HEK293 (cell line): ENCODE results near the gene AK3.

ENCODE experiments used
- CTCF ChIA-PET: fragments of 350-600 bp; formaldehyde crosslinking; extraction: SDS; loops from one replicate; lab custom pipeline; 2021; ENCODE audit warnings: antibody characterized with exemption; lab: Yijun Ruan, JAX
- POLR2A ChIA-PET: fragments of 300-600 bp; formaldehyde crosslinking; extraction: SDS; loops from one replicate; lab custom pipeline; 2020; ENCODE audit warnings: antibody characterized with exemption, inconsistent platforms; lab: Yijun Ruan, JAX
- H3K27ac ChIP-seq: fragments of 200-500 bp; sonication (Bioruptor generic); 2 replicates; pipeline ENCODE4 v1.5.1; 2014; ENCODE audit warnings: low read depth, low read length, control low read depth, inconsistent platforms; ENCODE audit errors: extremely low read depth
- H3K36me3 ChIP-seq, 2 experiments: fragments of 200-500 bp in 1 of 2; sonication (Bioruptor generic) in 1 of 2; 1 replicate in 1 of 2; 2 replicates in 1 of 2; pipeline ENCODE4 v1.5.1; 2014 to 2017; ENCODE audit warnings: inconsistent platforms in 2 of 2, low read length in 2 of 2; ENCODE audit not compliant: control insufficient read depth in 2 of 2, insufficient read depth in 1 of 2
- H3K4me1 ChIP-seq: fragments of 200-500 bp; sonication (Bioruptor generic); 2 replicates; pipeline ENCODE4 v1.5.1; 2014; ENCODE audit warnings: mild to moderate bottlenecking, low read length, inconsistent platforms; ENCODE audit not compliant: control insufficient read depth, insufficient read depth
- H3K4me3 ChIP-seq: 2 replicates; pipeline ENCODE4 v1.5.1; 2011; ENCODE audit warnings: low read depth, mild to moderate bottlenecking, control low read depth, low read length, moderate library complexity
- H3K9me3 ChIP-seq: fragments of 200-500 bp; sonication (Bioruptor generic); 2 replicates; pipeline ENCODE4 v1.5.1; 2014; ENCODE audit warnings: low read depth, low read length, inconsistent platforms; ENCODE audit not compliant: control insufficient read depth, insufficient read depth
- FEZF1 ChIP-seq: fragments of 450-650 bp; formaldehyde crosslinking; IDR thresholded peaks from 2 replicates; pipeline ENCODE4 v1.5.1; 2016; ENCODE audit warnings: missing biosample characterization, missing genetic modification characterization
- IKZF3 ChIP-seq: fragments of 450-650 bp; IDR thresholded peaks from 2 replicates; pipeline ENCODE4 v1.5.0; 2018; ENCODE audit warnings: missing biosample characterization, mild to moderate bottlenecking, missing genetic modification characterization, moderate library complexity
- OVOL3 ChIP-seq: fragments of 450-650 bp; formaldehyde crosslinking; IDR thresholded peaks from 2 replicates; pipeline ENCODE4 v1.5.1; 2016; ENCODE audit warnings: missing biosample characterization, missing genetic modification characterization
- SCRT2 ChIP-seq: fragments of 450-650 bp; formaldehyde crosslinking; IDR thresholded peaks from 2 replicates; pipeline ENCODE4 v1.5.1; 2016; ENCODE audit warnings: missing biosample characterization, missing genetic modification characterization
- TCF7L2 ChIP-seq: IDR thresholded peaks from 2 replicates; pipeline ENCODE4 v1.6.1; 2011; ENCODE audit warnings: low read depth, mild to moderate bottlenecking, inconsistent platforms, low read length, moderate library complexity, borderline replicate concordance
- ZFHX2 ChIP-seq: fragments of 450-650 bp; formaldehyde crosslinking; conservative IDR thresholded peaks from 2 replicates; pipeline ENCODE4 v1.5.1; 2016; ENCODE audit warnings: missing biosample characterization, missing genetic modification characterization
- ZIC2 ChIP-seq: fragments of 450-650 bp; formaldehyde crosslinking; IDR thresholded peaks from 2 replicates; pipeline ENCODE4 v1.5.1; 2016; ENCODE audit warnings: missing biosample characterization, missing genetic modification characterization
- ZNF112 ChIP-seq: fragments of 450-650 bp; formaldehyde crosslinking; IDR thresholded peaks from 2 replicates; pipeline ENCODE4 v1.5.0; 2017; ENCODE audit warnings: missing biosample characterization, missing genetic modification characterization
- ZNF132 ChIP-seq: fragments of 450-650 bp; formaldehyde crosslinking; IDR thresholded peaks from 2 replicates; pipeline ENCODE4 v1.5.1; 2017; ENCODE audit warnings: missing biosample characterization, missing genetic modification characterization, borderline replicate concordance
- ZNF16 ChIP-seq: fragments of 450-650 bp; formaldehyde crosslinking; IDR thresholded peaks from 2 replicates; pipeline ENCODE4 v1.5.1; 2016; ENCODE audit warnings: low read depth, missing biosample characterization, missing genetic modification characterization
- ZNF169 ChIP-seq: fragments of 450-650 bp; formaldehyde crosslinking; IDR thresholded peaks from 2 replicates; pipeline ENCODE4 v1.5.1; 2016; ENCODE audit warnings: missing biosample characterization, missing genetic modification characterization
- ZNF292 ChIP-seq: fragments of 450-650 bp; formaldehyde crosslinking; IDR thresholded peaks from 2 replicates; pipeline ENCODE4 v1.5.1; 2016; ENCODE audit warnings: low read depth, missing biosample characterization, missing genetic modification characterization, borderline replicate concordance
- ZNF341 ChIP-seq: fragments of 450-650 bp; formaldehyde crosslinking; IDR thresholded peaks from 2 replicates; pipeline ENCODE4; 2016; ENCODE audit warnings: low read depth, missing biosample characterization, missing genetic modification characterization
- ZNF366 ChIP-seq: fragments of 450-650 bp; formaldehyde crosslinking; conservative IDR thresholded peaks from 2 replicates; pipeline ENCODE4 v1.5.1; 2016; ENCODE audit warnings: missing biosample characterization, missing genetic modification characterization
- ZNF391 ChIP-seq: fragments of 450-650 bp; formaldehyde crosslinking; IDR thresholded peaks from 2 replicates; pipeline ENCODE4 v1.5.1; 2016; ENCODE audit warnings: low read depth, missing biosample characterization, missing genetic modification characterization, borderline replicate concordance
- ZNF426 ChIP-seq: fragments of 450-650 bp; formaldehyde crosslinking; IDR thresholded peaks from 2 replicates; pipeline ENCODE4 v1.5.1; 2017; ENCODE audit warnings: missing biosample characterization, missing genetic modification characterization, mild to moderate bottlenecking, inconsistent platforms, moderate library complexity
- ZNF629 ChIP-seq: fragments of 450-650 bp; formaldehyde crosslinking; IDR thresholded peaks from 2 replicates; pipeline ENCODE4 v1.5.1; 2017; ENCODE audit warnings: missing biosample characterization, missing genetic modification characterization
- ZNF677 ChIP-seq: fragments of 450-650 bp; IDR thresholded peaks from 2 replicates; pipeline ENCODE4 v1.5.0; 2018; ENCODE audit warnings: missing biosample characterization, mild to moderate bottlenecking, missing genetic modification characterization, moderate library complexity
- ZNF707 ChIP-seq: fragments of 450-650 bp; formaldehyde crosslinking; IDR thresholded peaks from 2 replicates; pipeline ENCODE4 v1.5.1; 2016; ENCODE audit warnings: missing biosample characterization, missing genetic modification characterization
- ZNF843 ChIP-seq: fragments of 450-650 bp; formaldehyde crosslinking; IDR thresholded peaks from 2 replicates; pipeline ENCODE4 v1.5.1; 2016; ENCODE audit warnings: missing biosample characterization, missing genetic modification characterization
- ZXDB ChIP-seq: fragments of 450-650 bp; formaldehyde crosslinking; IDR thresholded peaks from 2 replicates; pipeline ENCODE4 v1.5.1; 2016; ENCODE audit warnings: missing biosample characterization, missing genetic modification characterization
- TF ChIP-seq, protein P1 (sequence below): fragments of 450-650 bp; formaldehyde crosslinking; IDR thresholded peaks from 2 replicates; pipeline ENCODE4 v1.5.1; 2016; ENCODE audit warnings: missing biosample characterization, missing genetic modification characterization
- TF ChIP-seq, protein P2 (sequence below): fragments of 450-650 bp; formaldehyde crosslinking; IDR thresholded peaks from 2 replicates; pipeline ENCODE4 v1.5.1; 2016; ENCODE audit warnings: missing biosample characterization, missing genetic modification characterization, low read depth
- TF ChIP-seq, protein P3 (sequence below): sonication (generic); formaldehyde crosslinking; IDR thresholded peaks from 2 replicates; pipeline ENCODE4 v1.8.1; 2022; ENCODE audit warnings: mild to moderate bottlenecking, moderate library complexity, missing genetic modification reagents
- TF ChIP-seq, protein P4 (sequence below): fragments of 450-650 bp; formaldehyde crosslinking; IDR thresholded peaks from 2 replicates; pipeline ENCODE4 v1.5.1; 2016; ENCODE audit warnings: missing biosample characterization, missing genetic modification characterization
- TF ChIP-seq, protein P5 (sequence below): fragments of 450-650 bp; formaldehyde crosslinking; IDR thresholded peaks from 2 replicates; pipeline ENCODE4 v1.5.1; 2017; ENCODE audit warnings: missing biosample characterization, missing genetic modification characterization
- TF ChIP-seq, protein P6 (sequence below): fragments of 450-650 bp; formaldehyde crosslinking; IDR thresholded peaks from 2 replicates; pipeline ENCODE4 v1.5.1; 2016; ENCODE audit warnings: missing biosample characterization, missing genetic modification characterization

The AK3 gene

DNA sequence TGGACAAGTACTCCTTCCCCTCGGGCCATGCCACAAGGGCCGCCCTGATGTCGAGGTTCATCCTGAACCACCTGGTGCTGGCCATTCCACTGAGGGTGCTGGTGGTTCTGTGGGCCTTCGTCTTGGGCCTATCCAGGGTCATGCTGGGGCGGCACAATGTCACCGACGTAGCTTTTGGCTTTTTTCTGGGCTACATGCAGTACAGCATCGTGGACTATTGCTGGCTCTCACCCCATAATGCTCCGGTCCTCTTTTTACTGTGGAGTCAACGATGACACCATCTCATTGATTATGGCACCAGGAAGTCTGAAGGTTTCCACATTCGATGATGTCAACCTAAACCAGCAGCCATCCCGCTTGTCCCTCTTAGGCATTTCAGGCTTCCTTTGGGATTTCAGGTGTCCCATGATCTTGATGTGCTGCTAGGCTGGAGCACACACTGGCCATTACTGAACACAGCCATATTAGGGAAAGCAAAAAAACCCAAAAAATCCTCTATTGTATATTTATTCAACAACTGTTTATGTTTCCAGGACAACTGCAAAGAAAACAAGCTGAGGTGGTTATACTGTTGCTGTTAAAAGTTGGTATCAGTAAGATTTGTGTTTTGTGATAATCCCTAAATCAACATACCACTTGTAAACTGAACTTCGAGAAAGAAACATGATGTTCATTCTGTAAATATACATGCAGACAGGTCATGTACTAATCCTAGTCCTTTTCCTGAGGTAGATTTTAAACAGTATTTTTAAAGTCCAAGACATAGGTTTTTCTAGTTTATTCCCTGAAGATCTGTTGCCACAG, 77.8 kb downstream of the AK3 start:
- Histone ChIP-seq H3K36me3 (no peaks in the 10 kb centered on the region), H3K9me3 (no peaks in the 10 kb centered on the region), H3K4me3 (peak overlapping the region; percentile 86), H3K27ac (peak overlapping the region; percentile 86; the same call in 1 of the 2 replicates), H3K4me1 (peaks cover 5% of the 10 kb centered on the region)
- CTCF ChIA-PET, result interaction anchor here (0.6 to 1.8 kb wide), 8 partner anchors 13 to 932 kb away, joined by 3 to 16 read pairs (median 3); no protein-coding TSS in a partner anchor
- POLR2A ChIA-PET, result interaction anchor here (1.1 to 2.2 kb wide), 4 partner anchors 14 to 78 kb away, joined by 3 to 9 read pairs (median 5); partner anchors contain the start of genes AK3 and CDC37L1
- TF ChIP-seq ZIC2 (tag by site-specific recombination), result 0 out of 2 replicates have a peak, but pooled peaks have one; percentile 1
- TF ChIP-seq, protein P1, sequence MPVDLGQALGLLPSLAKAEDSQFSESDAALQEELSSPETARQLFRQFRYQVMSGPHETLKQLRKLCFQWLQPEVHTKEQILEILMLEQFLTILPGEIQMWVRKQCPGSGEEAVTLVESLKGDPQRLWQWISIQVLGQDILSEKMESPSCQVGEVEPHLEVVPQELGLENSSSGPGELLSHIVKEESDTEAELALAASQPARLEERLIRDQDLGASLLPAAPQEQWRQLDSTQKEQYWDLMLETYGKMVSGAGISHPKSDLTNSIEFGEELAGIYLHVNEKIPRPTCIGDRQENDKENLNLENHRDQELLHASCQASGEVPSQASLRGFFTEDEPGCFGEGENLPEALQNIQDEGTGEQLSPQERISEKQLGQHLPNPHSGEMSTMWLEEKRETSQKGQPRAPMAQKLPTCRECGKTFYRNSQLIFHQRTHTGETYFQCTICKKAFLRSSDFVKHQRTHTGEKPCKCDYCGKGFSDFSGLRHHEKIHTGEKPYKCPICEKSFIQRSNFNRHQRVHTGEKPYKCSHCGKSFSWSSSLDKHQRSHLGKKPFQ (tag by site-specific recombination), result no peak
- peak; percentile 33; the same call in 1 of the 2 replicates for TF ChIP-seq FEZF1 (tag by site-specific recombination)
- no peak for TF ChIP-seq SCRT2 (tag by site-specific recombination)
- TF ChIP-seq ZNF16 (tag by site-specific recombination), result no peak
- 0 out of 2 replicates have a peak, but pooled peaks have one; percentile 12 for TF ChIP-seq TCF7L2
- no peak for TF ChIP-seq ZNF391
- no peak for TF ChIP-seq ZNF677 (tag by site-specific recombination)
- TF ChIP-seq ZNF629, result peak; percentile 92
- TF ChIP-seq ZNF341 (tag by site-specific recombination), result peak; percentile 31; the same call in 1 of the 2 replicates
- TF ChIP-seq ZNF426 (tag by site-specific recombination), result no peak
- 0 out of 2 replicates have a peak, but pooled peaks have one; percentile 4 for TF ChIP-seq ZXDB (tag by site-specific recombination)
- no peak for TF ChIP-seq ZNF169
- peak; percentile 78 for TF ChIP-seq IKZF3
- TF ChIP-seq, protein P2, sequence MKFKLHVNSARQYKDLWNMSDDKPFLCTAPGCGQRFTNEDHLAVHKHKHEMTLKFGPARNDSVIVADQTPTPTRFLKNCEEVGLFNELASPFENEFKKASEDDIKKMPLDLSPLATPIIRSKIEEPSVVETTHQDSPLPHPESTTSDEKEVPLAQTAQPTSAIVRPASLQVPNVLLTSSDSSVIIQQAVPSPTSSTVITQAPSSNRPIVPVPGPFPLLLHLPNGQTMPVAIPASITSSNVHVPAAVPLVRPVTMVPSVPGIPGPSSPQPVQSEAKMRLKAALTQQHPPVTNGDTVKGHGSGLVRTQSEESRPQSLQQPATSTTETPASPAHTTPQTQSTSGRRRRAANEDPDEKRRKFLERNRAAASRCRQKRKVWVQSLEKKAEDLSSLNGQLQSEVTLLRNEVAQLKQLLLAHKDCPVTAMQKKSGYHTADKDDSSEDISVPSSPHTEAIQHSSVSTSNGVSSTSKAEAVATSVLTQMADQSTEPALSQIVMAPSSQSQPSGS (tag by site-specific recombination), result peak; percentile 95
- no peak for TF ChIP-seq OVOL3 (tag by site-specific recombination)
- TF ChIP-seq ZNF292, result no peak
- TF ChIP-seq, protein P3, sequence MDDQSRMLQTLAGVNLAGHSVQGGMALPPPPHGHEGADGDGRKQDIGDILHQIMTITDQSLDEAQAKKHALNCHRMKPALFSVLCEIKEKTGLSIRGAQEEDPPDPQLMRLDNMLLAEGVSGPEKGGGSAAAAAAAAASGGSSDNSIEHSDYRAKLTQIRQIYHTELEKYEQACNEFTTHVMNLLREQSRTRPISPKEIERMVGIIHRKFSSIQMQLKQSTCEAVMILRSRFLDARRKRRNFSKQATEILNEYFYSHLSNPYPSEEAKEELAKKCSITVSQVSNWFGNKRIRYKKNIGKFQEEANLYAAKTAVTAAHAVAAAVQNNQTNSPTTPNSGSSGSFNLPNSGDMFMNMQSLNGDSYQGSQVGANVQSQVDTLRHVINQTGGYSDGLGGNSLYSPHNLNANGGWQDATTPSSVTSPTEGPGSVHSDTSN (CRISPR knock-in tag), result no peak
- TF ChIP-seq, protein P4, sequence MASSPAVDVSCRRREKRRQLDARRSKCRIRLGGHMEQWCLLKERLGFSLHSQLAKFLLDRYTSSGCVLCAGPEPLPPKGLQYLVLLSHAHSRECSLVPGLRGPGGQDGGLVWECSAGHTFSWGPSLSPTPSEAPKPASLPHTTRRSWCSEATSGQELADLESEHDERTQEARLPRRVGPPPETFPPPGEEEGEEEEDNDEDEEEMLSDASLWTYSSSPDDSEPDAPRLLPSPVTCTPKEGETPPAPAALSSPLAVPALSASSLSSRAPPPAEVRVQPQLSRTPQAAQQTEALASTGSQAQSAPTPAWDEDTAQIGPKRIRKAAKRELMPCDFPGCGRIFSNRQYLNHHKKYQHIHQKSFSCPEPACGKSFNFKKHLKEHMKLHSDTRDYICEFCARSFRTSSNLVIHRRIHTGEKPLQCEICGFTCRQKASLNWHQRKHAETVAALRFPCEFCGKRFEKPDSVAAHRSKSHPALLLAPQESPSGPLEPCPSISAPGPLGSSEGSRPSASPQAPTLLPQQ, result no peak
- TF ChIP-seq, protein P5, sequence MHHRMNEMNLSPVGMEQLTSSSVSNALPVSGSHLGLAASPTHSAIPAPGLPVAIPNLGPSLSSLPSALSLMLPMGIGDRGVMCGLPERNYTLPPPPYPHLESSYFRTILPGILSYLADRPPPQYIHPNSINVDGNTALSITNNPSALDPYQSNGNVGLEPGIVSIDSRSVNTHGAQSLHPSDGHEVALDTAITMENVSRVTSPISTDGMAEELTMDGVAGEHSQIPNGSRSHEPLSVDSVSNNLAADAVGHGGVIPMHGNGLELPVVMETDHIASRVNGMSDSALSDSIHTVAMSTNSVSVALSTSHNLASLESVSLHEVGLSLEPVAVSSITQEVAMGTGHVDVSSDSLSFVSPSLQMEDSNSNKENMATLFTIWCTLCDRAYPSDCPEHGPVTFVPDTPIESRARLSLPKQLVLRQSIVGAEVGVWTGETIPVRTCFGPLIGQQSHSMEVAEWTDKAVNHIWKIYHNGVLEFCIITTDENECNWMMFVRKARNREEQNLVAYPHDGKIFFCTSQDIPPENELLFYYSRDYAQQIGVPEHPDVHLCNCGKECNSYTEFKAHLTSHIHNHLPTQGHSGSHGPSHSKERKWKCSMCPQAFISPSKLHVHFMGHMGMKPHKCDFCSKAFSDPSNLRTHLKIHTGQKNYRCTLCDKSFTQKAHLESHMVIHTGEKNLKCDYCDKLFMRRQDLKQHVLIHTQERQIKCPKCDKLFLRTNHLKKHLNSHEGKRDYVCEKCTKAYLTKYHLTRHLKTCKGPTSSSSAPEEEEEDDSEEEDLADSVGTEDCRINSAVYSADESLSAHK, result no peak
- TF ChIP-seq, protein P6, sequence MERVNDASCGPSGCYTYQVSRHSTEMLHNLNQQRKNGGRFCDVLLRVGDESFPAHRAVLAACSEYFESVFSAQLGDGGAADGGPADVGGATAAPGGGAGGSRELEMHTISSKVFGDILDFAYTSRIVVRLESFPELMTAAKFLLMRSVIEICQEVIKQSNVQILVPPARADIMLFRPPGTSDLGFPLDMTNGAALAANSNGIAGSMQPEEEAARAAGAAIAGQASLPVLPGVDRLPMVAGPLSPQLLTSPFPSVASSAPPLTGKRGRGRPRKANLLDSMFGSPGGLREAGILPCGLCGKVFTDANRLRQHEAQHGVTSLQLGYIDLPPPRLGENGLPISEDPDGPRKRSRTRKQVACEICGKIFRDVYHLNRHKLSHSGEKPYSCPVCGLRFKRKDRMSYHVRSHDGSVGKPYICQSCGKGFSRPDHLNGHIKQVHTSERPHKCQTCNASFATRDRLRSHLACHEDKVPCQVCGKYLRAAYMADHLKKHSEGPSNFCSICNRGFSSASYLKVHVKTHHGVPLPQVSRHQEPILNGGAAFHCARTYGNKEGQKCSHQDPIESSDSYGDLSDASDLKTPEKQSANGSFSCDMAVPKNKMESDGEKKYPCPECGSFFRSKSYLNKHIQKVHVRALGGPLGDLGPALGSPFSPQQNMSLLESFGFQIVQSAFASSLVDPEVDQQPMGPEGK (tag by site-specific recombination), result no peak
- TF ChIP-seq ZNF112 (tag by site-specific recombination), result no peak
- TF ChIP-seq ZNF707 (tag by site-specific recombination), result no peak
- no peak for TF ChIP-seq ZNF843 (tag by site-specific recombination)
- TF ChIP-seq ZNF132, result no peak
- TF ChIP-seq ZFHX2, result no peak
- TF ChIP-seq ZNF366, result peak; percentile 55
